CD4-positive, alpha-beta T cell treated with Interleukin-10 for 1 hour (primary cell): ENCODE results near the gene RBMS1.
"Not testable (repeated sequence)": the region's sequence is repeated elsewhere in the genome, so short reads cannot be mapped to it uniquely, and the experiment has no call there.

Experiments used
- DNase-seq: peaks from one replicate; pipeline ENCODE4 v3.0.0-alpha.2; 2020

Gene RBMS1

DNA sequence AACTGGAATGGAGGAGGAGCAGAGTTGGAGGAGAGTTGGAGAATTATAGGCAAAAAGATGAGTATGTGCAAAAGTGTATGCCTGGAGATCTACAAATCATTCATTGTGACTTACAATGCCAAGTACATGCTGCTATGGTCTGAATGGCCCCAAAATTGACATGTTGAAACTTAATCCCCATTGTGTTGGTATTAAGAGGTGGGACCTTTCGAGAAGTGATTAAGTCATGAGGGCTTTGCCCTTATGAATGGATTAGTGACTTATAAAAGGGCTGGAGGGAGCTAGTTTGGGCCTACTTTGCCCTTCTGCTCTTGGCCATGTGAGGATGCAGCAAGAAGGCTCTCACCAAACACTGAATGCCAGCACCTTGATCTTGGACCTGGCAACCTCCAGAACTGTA lies 6.3 kb upstream of the RBMS1 start:
- DNase-seq, result no peak

DNA sequence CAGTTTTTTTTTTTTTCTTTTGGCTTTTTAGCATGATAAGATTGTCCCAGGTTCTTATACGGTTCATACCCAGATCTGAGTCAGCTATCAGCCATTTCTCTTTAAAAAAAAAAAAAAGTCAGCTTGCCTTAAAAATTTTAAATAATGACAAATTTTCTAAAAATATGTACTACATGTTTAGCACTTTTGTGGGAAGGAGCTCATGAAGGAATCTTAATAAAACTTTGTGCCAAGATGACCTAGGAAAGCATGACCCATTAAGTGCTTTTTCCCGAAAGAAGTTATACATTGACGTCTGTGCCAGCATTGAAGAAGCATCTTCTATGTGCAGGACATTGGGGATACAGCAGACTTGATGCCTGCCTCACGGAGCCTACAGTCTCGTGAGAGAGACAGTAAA lies 4.5 kb upstream of the RBMS1 start:
- DNase-seq, result no peak

DNA sequence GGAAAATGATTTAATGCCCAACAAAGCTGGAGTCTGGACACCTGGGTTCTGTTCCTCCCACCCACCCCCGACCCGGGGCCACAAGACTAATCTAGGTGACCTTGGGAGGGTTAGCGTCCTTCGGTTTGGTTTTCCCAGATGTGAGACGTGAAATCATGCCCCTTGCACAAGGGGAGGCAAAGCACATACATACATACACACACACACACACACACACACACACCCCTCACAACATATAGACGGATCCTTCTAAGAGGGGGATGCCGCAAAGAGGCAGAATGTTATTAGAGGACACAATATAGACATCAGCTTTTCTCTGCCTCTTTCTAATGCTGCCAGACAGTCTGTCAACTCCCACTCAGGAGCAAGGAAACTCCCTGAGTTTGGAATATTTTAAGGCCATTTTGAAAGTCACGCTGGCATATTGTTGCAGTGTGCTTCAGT lies 616 bp upstream of the RBMS1 start:
- DNase-seq, result no peak

DNA sequence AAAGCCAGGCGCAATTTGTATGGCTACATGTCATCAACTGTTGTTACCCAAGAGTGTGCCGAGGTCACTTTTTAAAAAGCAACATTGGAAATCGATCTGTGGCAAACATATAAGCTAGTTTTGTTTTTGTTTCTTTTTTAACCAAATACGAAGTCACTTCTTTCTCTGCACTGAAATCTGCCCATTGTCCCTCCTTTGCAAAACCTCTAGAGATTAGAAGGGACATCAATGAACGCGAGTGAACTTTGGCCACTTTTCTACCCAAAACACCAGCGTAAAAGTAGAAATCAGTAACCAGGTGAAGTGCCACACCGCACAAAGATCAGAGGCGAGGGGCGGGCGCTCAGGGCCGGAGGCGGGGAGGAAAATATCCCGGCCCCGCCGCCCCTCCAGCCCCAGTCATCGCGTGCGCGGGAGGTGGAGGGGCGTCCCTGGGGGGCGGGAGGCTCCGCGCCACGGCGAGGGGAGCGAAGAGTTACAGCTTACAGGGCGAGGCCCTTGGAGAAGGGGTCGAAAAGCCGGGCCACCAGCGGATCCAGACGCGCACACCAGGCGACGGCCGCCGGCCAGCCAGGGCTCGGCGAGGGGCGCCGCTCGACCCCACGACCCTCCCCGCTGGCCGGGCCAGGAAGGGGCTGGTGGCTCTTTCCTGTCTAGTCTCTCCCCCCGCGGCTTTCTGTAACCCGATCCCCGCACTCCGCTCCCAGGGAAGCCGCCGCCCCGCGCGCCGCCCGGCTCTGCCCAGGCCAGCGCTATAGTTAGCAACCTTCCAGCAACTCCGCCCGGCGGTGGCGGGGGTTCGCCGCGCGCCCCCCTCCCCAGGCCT lies 993 bp downstream of the RBMS1 start:
- DNase-seq, result peak; percentile 61

DNA sequence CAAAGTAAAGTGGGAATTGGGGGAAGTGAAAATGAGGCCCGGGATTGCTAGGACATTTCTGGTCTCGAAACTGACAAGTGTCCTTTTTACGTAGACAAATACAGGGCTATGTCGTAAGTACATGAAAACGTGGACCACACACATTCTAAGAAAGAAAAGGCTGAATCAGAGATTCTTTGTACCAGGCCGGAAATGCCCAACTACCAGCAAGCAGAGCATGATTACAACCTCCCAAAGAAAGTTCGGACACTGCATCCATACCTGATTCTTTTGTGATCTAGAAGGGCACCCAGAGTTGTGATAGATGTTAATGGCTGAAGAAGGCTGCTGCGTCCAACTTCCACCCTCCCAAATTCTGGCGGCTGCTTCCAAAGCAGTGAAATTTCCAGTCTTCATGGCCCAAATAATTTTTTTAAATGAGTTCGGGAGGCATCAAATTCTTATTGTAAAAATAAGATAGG lies 1.7 kb downstream of the RBMS1 start:
- no peak for DNase-seq

DNA sequence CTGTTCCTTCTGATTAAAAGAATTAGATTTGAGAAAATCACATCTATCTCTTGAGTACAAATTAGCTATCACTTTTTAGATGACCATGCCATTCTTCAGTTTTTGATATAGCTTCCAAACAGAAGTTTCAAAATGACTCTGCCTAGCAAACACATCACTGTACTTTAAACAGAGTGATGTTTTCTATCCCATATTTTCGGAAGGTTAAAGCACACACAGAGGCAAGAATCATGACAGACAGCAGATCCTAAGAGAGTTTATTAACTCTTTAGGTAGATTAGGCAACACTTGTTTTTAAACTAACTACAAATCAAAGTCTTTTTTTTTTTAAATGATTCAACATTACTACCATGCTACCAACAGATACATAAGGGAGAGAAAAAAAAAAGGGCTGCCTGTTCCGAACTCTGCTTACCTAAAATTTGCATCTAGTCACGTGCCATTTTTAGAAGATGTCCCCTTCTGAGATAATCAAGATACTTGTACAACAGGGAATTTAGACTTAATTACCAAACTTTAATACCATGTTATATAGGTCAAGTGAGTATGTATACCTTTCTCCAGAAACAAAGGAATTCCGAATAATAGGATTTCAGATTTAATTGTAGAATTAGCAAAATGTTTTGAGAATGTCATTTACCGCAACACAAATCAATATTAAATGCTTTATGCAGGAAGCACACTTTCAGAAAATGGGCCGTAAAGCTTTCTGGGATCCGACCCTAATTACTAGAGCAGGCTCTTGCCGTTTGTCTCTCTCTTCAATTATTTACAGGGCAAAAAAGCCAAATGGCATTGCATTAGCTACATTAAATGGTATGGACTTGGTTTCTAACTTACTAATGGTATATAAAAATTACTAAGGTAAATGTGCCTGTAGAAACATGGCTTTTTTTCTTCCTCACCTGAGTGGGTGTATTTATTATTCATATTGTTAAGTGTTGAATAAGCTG lies 2.6 kb downstream of the RBMS1 start:
- no peak for DNase-seq

DNA sequence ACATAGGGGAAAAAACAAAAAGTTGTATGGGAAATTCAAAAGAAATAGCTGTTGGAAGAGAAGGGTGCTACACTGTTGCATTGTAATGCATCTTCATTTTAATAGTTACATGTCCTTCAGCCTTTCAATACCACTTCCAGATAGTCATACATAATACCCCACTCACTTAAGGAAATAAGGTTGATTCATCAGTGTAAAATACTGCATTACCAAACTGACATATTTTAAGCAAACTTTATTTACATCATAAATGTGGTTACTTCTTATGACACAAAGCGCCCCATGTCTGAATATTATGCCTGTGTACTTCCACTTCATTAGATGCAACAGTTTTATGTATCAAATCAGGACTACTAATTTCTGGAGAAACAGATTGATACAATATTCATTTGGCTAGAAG lies 4.5 kb downstream of the RBMS1 start:
- no peak for DNase-seq

DNA sequence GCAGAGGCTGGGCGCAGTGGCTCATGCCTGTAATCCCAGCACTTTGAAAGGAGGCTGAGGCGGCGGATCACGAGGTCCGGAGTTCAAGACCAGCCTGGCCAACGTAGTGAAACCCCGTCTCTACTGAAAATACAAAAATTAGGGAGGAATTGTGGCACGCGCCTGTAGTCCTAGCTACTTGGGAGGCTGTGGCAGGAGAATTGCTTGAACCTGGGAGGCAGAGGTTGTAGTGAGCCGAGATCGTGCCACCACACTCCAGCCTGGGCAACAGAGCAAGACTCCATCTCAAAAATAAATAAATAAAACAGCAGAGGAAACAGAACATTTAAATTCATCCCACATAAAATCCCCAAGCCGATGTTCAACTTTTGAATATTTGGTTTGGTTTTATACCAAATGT lies 5.3 kb downstream of the RBMS1 start:
- DNase-seq, result not testable (repeated sequence)

DNA sequence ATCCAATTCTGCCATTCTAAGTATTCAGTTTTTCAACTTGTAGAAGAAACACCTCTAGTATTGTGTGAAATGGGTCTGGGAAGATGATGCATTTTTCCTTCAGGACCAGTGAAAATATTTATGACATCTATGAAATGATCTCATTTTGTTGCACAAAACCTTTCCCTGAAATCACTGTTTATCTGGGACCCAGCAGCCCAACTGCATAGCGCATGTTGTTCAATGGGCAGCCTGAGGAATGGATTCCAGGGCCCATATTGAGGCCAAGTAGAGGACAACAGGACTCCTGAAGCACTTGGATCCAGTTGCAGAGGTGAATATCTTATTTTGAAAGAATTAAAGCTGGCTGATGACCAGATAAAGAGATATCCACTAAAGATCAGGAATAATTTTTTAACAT lies 7.3 kb downstream of the RBMS1 start:
- DNase-seq, result no peak

DNA sequence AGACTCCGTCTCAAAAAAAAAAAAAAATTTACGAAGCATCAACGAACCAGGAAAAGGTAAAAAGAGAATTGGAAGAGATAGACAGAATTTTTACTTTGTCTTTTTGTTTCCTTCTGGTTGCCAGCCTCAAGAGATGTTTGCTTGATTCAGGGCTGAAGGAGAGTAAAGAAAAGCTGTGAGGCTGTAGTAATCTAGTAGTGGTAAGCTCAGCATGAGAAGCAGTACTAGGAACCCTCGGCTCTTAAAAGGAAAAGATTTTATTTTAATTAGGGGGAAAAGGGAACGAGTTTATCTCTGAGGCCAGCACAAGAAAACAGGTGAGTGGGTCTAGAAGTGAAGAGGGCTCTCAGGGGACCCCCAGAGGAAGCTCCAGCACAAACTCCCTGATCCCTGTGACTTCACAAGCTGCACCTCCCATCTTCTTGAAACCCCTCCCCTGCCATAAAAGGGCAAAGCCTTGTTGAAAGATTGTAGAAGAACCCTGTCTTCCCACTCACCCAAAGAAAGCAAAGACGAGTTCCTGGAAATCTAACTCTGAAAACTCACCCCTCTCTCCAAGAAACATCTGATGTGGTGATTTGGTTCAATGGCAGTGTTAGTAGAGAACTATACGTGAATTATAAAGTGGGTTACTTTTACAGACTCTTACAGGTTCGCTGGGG lies 8.6 kb downstream of the RBMS1 start:
- DNase-seq, result peak; percentile 45

DNA sequence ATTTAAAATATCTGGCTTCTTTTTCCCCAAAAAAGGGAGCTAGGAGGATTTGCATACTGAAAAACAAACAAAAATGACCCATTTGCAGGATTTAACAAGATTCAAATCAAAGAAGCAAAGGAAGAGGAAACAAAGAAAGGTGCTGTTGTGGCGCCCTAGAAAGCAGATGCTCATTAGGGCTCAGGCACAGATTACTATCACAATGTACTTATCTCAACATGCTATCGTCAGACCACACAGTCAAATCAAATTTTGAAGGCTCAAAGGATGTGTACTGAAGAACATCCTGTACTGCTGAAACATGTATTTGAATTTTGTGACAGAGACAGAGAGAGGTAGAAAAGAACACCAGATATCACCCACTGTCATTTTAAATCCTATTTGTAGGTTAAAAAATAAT lies 10.9 kb downstream of the RBMS1 start:
- DNase-seq, result peak; percentile 71

DNA sequence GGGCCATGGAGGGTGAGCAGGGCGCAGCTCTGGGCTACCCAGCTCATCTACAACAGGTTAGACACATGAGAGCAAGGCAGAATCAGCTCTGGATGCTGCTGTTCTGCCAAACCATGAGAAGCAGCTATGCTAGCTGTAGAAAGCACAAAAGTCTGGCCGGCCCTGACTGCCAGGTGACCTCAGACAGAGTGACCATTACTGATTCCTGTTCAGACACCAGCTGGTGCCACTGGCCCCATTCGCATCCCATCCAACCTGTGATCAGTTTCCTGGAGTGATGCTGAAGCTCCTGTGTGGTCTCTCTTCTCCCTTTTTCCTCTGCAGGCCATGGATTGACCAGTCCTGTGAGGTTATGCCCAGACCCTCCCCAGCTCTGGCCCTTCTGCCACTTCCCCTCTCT lies 14.3 kb downstream of the RBMS1 start:
- DNase-seq, result no peak

DNA sequence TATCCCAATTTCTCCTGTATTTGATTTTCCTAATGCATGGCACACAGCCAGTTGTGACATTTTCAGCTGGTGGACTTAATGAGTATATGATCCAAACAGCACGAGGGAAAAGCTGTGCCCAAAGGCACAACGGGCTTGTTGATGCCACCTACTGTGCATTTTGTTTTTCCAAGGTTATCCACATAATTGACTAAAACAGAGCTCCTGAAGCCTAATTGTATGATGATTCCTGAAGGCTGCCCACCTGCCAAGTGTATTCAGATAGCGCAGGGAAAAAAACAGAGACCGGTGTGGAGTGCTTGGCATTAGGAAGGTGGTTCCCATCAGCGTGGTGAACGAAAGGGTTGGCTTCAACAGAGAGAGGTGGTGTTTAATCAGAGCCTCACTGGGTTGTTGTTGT lies 14.9 kb downstream of the RBMS1 start:
- no peak for DNase-seq

DNA sequence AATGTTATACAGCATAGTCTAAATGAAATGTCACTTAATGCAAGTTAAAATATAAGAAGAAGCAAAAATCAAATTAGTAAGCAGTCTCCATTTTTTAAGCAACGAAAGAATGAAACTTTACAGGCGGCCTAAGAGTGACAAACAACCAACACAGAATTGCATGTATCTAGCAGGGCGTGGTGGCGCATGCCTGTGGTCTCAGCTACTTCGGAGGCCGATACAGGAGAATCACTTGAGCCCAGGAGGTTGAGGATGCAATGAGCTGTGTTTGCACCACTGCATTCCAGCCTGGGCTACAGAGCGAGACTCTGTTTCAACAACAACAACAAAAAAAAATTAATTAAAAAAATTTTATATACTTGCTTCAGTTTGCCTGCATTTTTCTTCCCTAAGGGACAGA lies 16.6 kb downstream of the RBMS1 start:
- DNase-seq, result no peak

DNA sequence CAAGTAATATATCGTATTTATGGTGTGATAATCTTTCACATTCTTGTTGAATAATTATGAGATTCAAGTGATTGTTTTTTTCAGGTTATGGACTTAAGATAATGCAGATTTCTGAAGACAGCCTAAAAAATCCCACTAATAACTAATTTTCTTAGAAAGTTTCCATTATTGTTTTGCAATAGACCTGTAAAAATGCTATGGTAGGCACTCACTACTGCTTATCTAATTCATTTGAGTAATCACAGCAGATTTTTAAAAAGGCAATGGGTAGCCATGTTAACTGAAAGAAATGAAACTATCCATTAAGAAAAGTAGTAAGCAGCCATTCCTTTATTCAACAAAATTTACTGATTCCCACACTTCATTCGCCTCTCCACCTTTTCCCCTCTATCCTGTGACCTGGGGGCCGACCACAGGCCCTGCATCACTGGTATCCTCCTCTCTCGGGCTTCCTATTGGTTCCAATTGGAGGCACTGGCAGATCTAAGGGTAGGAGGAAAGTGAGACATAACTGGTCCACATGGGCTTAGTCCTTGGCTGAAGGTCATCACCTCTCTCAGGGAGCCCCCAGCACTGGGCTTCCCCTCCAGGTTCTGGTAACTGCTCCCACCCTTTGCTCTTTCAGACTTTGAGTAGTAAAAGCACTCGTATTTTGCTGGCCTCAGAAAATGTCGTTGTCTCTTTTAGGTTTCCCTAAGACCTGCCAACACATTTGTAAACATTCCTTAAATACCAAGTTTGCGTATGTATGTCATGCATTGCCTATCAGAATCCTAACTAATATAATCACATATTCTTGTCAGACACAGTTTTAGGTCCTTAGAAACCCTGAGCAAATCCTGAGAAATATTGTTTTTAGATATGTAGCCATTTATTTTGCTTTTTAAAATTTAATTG lies 18.5 kb downstream of the RBMS1 start:
- DNase-seq, result no peak

DNA sequence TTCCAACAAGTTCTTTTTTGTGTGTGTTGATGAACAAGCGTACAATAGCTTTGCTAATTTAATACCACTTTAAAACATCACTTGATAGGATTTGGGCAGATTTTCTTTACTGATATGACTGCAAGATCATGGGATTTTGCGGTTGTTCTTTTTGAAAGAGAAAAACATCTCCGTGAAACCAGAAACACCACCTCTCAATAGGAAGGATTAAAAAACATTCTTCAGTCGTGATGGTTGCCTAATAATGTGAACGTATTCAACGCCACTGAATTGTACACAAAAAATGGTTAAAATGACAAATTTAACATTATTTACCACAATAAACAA lies 19.3 kb downstream of the RBMS1 start:
- peak; percentile 35 for DNase-seq

DNA sequence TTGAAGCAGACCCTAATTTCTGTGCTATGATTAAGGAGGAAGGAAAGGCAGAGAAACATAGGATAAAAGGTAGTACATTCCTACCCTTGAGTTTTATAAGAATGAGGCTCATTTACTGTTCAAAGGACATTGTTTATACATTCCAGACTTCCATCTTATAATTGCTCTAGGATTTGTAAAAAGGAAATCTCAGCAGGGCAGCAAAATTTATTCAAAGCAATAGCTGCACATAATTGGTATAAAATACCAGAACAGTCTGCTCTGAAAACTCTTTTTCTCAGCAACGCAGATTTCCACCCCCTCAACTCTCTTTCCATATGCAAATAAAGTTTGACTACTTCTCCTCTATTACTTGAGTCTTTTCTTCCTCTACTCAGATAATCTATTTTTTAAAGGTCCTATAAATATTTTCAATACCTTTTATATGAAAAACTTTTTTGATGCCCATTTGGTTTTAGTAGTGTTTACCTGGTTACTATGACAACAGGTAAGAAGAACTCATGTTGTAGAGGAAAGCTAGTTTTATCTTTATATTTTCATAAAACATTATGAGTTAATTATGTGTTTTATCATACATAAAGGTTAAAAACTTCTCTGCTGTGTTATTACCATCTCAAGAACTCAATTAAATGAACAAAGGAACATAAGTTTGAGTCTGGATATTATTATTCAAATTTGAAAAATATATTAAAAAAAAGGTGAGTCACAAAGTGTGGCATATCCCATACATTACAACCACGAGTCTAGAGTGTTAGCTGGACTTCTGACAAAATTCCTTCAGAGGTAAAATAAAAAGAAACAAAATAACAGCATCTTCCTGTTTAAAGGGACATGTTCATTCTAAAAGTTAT lies 19.9 kb downstream of the RBMS1 start:
- no peak for DNase-seq

DNA sequence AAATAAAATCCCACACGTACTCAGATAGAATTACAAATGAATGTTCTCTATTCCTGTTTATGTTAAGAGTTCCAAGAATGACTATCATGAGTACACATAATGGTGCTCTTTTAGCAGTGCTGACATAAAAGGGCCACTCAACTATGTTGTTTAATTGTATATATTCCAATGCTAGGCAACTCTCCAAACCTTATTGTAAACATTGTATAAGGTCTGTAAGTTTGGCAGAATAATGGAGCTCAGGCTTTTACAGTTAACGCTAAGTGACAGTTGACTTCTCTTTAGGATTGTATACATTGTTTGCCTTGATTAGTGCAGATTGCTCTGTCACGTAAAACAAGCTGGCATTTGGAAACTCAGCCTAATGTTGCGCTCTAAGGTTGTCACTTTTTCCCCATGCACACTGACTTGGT lies 20.8 kb downstream of the RBMS1 start:
- no peak for DNase-seq

DNA sequence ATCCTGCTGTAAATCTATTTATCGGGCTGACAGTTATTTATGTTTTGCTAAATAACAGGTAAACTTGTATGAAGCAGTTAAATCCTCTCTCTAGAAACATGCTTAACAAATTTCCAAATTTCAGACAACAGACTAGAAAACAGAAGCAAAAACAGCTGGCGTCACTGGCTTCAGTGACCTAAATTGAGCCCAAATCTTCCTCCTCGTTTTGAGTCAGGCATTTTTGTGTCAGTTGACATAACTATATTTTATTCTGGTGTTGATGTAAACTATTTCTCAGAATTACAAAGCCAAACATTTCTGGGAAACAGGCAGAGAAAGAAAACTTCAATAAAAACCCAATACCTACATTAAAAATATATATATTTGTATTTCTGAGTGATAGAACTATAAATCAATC lies 21.7 kb downstream of the RBMS1 start:
- peak; percentile 42 for DNase-seq

DNA sequence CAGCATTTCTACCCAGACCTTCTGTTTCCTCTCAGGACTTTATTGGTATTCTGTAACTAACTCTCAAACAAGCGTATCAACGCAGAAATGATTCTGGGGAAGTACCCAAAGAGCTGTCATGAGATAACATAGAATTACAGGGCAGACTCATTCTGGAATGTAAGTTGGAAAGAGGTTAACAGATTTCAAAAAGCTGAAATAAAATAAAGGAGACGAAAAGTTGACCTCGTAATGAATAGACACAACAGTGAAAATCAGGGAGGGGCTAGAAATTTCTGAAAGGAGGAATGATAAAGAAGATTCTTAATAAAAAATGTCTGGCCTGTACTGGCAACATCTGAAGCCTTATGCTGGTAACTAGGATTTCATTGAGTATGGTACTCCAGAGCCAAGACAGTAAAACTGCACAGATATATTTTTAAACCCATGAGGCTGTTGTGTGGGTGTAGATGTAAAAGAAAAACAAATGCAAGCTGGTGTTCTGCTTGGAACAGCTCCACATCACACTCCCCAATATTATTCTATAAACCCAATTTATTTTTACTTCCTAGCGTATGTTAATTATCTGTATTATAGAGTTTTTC lies 23.9 kb downstream of the RBMS1 start:
- DNase-seq, result no peak

DNA sequence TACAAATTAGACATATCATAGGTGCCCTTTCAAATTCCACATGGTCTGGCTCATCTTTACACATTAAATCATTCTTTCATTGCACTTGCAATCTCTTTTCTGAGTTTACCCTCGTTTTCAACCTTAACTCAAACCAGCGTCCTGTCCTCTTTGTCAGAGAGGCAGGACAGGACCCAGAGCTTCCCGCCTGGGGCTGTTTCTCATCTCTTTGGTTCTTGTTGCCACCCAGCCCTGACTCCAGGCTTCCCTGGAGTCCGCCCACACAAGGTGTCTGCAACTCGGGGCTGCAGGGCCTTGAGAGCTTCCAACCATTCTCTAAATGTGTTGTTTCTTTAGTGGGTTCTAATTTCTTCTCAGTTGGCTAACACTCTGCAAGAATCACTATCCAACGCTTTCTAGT lies 24.4 kb downstream of the RBMS1 start:
- DNase-seq, result no peak
